GM21526 (cell line): ENCODE measurements around the gene MAP3K5.
"Not testable (repeated sequence)": the region's sequence is repeated elsewhere in the genome, so short reads cannot be mapped to it uniquely, and the experiment has no call there.

Experiments used
- ATAC-seq: cut with Tn5 transposase; IDR thresholded peaks from one replicate; pipeline ENCODE4 v1.9.1; 2021; ENCODE audit warnings: moderate library complexity; ENCODE audit not compliant: unreplicated experiment, low FRiP score

Gene MAP3K5

DNA sequence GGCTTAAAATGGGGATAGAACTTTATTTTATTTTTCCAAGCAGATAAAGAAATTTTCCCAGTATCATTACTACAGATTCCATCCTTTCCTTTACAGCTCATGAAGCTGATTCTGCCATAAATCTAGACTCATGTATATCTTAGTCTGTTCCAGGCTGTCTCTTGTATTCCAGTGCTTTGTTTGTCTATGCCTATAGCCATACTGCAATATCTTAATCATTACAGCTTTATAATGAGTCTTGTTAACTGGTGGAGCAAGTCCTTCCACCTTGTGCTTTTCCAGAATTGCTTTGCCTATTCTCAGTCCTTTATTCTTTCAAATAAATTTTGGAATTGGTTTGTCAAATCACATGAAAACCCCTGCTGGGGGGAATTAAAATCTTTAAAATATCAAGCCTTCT, 99.2 kb downstream of the MAP3K5 start:
- no peak for ATAC-seq

DNA sequence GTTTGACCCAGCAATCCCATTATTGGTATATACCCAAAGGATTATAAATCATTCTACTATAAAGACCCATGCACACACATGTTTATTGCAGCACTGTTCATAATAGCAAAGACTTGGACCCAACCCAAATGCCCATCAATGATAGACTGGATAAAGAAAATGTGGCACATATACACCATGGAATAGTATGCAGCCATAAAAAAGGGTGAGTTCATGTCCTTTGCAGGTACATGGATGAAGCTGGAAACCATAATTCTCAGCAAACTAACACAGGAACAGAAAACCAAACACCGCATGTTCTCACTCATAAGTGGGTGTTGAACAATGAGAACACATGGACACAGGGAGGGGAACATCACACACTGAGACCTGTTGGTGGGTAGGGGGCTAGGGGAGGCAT, 104.4 kb downstream of the MAP3K5 start:
- ATAC-seq = not testable (repeated sequence)

DNA sequence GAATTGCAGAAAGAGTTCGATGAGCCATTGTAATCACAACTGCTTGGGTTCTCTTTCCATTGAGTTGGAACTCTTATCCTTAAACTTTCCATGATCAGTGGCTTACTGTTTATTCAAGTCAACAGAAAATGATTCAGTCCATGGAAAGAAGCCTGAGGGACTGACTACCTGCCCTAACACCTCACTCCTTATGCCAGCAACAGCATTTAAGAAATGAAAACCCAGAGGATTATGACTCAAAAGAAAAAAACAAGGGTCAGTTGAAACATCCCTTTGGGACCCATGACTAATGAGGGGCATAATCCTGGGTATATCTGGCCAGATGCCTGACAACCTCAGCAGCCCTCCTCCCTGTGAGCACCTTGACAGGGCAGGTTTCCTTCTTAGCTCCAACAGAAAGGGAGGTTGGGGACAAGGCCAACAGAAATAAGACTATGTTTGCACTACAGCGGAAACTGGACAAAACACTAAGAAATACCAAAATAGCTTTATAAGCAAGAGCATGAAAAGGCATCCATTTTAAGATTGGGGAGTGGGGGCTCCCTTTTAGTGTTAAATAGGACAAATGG, 106.7 kb downstream of the MAP3K5 start:
- ATAC-seq = no peak

DNA sequence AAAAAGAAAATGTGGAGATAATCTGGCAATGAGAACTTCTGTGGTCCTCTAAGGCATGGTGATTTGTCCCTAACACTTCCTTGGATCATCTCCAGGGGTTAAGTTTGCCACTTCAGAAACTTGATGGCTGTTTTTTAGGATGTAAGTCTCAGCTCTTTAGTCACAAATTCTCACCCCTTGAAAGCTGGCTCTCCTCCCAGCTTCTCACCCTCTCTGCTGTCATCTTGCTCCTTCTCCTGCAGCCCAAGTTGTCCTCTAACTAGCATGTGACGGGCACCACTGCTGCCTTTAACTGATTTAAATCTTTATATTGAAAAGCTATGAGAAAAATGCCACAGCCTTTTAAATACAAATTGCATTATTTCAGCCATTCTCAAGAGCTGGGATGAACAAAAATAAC, 107.8 kb downstream of the MAP3K5 start:
- no peak for ATAC-seq

DNA sequence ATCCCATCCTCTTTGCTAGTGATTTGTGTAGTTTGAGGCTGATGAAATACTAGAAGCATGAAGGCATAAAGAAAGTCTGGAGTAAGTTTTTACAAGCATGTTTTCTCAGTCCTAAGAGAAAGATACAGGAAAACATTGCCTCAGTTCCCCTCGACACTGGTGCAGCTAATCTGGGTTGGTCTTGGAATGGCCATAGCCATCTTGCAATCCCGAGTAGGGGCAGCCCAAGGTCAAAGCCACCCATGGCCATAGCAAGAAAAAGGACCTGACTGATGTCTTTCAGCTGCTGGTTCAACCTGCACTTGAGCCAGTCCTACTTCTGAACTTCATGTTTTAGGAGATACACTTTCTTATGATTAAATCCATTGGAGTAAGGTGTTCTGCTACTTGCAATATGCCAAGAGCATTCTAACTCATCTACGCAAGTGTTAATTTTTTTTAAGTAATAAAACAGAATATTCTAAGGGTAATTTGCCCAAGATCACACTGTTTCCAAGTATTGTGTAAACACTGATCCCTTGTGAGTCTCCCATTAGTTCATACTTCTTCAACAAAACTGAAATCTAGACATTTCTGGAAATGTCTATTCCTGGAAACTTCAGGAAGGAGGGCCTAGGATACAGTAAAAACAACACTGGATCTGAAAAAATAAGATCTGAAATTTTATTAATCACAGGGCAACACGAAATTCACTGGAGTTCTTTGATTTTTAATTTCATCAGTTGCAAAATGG, 108.9 kb downstream of the MAP3K5 start:
- no peak for ATAC-seq

DNA sequence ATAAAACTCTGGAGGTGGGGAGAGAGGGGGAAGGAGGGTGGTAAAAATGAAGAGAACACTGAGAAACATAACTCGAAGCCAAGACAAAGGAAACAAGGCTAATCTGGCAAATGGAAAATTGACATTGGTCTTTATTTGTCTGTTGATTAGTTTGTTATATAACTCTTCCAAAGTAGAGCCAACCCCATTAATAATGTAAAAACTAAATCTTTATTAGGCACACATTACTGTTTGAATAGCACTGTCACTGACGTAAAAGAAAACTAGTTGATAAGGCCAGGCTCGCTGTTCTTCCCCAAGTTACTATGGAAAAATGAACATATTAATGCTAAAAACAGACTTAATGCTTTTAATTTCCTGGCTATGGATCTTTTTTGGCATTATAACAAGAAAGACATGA, 110.0 kb downstream of the MAP3K5 start:
- no peak for ATAC-seq

DNA sequence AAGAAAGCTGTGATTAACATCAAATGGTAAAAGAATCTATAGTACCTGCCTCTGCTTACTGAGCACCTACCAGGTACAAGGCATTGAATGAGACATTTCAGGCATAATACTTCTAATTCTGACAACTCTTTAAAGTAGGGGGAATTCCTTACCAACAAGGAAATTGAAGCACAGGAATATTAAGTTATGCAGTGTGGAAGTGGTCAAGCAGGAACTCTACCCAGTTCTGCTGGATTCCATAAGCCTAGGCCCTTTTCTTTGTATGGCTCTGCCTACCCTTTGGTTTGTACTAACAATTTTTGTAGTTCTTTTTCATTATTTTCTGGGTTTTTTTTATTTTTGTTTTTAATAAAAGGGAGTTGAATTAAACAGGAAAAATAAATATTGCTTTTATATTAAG, 114.5 kb downstream of the MAP3K5 start:
- no peak for ATAC-seq

DNA sequence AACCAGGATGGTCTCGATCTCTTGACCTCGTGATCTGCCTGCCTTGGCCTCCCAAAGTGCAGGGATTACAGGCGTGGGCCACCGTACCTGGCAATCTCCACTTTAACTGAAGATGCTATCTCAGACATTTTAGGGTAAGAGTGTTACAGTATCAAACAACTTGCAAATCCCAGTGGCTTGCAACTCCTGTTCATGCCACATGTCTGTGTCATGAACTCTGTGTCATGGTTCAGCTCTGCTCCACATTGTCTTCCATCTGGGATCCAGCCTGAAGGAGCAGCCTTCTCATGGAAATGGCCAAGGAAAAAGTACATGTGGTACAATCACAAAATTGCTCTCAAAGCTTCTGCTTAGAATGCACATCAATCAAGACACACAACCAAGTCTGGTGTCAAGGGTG, 114.9 kb downstream of the MAP3K5 start:
- ATAC-seq = no peak

DNA sequence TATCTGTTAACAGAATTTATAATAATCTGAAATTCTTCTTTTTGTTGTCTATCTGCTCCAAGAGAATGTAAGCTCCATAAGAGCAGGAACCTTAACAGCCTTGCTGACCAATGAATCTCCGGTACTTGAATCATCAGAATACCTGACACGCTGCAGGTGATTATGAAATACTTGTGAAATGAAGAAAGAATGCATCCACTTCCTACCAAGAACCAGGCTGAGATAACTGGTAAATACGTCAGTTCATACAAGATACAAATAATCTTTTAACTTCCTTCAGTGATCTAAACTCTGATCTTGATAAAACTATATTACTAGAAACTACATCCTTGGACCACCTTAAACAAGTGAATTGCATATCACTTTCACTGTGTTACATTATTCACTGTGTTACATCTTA, 116.2 kb downstream of the MAP3K5 start:
- no peak for ATAC-seq

DNA sequence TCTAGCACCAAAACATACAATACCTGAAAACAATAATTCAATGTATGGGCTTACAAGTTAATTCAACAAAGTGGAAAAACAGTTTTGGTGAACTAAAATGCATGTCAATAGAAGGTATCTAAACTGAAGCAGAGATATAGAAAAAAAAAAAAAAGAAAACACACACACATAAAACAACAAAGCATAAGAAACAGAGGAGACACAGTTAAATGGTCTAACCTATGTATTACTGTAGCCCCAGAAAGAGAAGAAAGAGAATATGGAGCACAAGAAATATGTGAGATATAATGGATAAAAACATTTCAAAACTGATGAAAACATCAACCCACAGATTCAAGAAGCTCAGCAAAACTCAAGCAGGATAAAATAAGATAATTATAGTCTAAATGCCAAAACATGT, 118.7 kb downstream of the MAP3K5 start:
- no peak for ATAC-seq

DNA sequence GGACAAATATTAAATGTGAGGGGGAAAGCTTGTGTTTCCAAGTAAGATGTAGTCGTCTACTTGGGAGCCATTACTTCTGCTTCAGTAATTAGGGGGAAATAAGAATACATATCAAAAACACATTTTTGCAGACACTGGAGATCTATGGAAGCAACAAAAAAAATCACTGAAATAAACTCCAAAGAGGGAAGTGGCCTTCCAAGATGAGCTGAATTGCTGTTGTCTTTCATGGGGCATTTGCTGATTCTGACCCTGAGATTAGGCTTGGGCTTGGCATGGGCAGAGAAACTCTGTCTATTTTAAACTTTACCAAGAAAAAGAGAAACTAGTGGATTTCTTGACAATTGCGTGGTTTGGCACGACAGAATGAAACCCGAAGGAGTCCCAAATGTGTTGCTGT, 120.1 kb downstream of the MAP3K5 start:
- no peak for ATAC-seq

DNA sequence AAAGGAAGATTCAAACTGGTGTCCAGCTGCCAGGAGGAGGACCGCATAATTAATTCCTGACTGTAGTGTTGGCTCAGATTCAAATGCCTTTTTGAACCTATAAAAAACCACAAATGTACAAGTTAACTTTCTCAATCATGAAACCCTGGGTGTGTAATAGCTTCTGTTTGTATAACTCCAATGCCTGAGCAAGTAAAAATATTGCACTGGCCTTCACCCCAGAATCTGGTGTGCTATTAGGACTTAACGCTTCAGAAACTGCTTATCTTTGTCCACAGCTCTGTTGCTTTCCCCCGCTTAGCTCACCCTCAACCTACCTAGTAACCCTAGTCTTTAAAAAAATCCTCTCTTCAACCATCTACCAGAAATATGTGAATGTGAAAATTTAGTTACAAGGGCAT, 123.0 kb downstream of the MAP3K5 start:
- no peak for ATAC-seq

DNA sequence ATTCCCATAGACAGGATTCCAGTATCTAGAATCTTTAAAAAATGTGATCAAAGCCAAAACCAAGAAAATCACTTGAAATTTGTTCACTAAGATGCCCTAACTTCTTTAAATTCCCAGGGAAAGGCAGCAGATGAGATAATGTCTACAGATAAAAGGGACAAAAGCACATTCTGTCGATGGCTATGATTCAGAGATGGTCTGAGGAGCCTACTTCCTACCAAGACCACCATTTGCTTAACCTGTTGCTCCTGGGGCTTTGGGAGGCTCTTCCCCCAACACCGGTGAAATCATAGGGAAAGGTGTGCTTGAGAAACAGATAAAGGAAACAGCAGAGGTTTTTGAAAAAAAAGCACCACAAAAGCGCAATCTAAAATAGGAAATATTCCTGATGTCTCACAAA, 123.7 kb downstream of the MAP3K5 start:
- no peak for ATAC-seq

DNA sequence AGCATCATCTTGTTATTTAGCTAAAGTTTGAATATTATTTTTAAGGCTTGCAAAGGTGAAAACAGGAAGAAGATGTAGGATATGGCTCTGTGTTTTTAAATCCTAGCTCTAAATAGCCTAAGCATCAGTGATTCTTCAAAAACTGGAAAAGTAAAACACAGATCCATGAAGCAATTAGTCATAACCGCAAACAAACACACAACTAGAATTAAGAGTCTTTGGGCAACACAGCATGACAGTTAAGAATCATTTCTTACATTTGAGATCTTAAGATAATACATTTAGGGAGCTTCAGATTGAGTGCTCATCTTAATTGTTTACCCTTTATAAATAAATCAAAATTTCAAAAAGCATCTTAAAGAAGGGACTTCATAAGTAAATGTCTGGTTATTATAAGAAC, 126.2 kb downstream of the MAP3K5 start:
- ATAC-seq = no peak

DNA sequence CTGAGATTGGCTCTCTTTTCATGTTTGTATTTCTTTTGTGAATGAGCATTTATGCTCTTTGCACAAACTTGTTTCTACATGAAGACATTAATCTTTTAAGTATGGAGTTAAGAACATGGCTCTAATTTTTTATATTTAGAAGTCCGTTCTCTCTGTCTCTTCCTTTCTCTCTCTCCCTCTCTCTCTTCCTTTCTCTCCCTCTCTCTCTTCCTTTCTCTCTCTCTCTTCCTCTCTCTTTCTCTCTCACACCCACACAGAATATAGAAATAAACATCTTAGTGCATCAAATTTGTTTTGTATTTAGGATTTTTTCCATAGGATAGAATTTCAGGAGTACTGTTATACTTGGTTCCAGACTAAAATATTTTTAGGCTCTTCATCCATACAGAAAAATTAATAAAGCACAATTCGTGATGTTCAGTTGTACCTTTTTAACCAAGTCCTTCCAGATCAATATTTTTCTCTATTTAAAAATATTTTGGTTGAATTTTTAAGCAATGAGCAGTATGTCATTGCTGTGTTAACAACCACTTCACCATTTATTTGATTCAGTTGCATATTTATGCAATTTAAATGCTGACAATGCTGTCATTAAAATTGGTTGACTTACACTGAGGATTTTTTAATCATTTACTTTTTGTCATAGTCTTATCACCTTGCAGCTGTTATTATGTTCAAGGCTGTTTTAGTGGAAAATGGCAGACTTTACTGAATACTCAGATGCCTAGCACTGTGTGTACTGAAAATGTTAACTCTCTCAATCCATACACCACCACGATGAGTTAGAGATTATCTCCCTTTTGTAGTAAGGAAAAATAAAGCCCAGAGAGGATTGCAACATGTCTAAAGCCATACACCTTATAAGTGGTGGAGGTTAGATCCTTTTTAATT, 129.7 kb downstream of the MAP3K5 start:
- no peak for ATAC-seq

DNA sequence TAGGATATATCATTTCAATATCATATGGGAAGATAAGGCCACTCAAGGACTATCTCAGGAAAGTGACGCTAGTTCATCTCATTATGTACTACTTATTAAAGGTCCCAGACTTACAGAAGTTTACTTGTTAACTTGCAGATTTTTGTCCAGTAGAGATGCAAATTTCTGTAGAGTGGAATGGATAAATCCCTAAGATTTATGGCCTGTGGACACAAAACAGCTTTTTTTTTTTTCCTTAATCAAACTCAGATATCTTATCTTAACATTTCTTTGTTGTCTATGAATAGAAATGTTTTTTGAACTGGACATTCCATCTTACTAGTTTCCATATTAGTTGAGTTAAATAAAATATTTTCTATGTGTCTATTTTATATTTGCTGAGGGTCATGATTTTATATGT, 131.6 kb downstream of the MAP3K5 start:
- ATAC-seq = no peak

DNA sequence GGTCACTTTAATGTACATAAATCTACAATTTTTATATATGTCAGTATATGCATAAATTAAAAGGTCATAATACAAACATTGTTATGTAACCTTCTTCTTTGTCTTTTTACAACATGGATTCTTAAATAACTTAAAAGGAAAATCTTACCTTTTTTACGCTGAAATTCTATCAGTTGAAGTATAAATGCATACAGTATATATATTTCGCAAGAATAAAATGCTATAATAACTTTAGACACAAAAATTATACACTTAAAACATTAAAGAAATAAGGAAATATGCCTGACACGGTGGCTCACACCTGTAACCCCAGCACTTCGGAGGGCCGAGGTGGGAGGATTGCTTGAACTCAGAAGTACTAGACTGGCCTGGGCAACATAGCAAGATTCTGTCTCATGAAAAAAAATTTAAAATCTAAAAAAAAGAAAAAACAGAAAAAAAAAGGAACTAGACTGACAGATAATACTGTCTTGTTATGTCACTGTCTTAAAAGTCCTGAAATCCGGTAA, 132.2 kb downstream of the MAP3K5 start:
- no peak for ATAC-seq

DNA sequence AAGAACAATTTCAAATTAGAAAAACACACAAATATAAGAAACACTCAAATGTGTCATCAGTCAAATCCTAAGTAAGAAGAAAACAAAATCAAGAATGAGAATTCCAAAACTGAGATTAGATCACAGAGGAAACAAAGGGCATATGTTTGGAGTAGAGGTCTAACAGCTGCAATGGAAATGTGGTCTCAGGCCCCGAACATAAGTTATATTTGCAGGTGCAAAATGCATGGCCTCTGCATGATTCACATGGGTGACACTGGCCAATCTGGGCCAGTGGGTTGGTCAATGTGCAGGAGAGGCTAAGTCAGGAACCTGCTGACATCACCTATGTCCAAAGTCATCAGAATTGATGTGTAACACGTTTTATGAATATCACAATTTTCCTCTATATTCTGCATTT, 133.6 kb downstream of the MAP3K5 start:
- no peak for ATAC-seq

DNA sequence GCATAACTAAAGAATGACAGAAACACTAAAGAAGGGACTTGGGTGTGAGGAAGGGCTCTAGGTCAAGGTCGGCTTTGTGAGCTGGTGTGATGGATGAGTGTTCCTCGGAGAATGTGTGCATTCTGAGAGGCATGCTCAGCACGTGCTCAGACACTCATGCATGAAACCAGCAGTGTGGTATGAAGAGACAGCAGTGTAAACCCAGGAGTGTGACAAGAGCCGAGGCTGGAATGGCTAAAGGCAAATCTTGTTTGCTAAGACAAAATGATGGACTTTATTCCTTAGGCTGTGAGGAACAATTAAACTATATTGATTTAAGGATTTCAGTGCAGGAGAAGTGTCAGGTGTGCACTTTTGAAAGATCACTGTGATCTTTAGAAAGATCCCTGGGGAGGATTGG, 134.6 kb downstream of the MAP3K5 start:
- ATAC-seq = no peak

DNA sequence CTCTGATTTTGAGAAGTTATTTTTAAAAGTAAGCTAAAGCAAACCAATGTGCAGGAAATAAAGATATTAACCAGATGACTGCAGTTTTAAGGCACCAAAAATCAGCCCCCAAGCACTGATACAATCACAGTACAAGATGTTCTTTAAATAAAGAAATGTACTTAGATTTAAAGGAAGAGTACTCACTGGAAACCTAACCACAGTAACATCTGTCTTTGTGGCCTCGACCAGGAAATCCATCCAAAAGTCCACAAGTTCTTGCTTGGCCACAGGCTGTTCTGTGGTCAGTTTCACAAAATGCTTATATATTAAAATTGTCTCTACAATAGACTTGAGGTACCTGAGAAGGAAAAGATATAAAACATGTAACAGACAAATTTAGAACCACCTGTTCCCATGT, 136.2 kb downstream of the MAP3K5 start:
- no peak for ATAC-seq

DNA sequence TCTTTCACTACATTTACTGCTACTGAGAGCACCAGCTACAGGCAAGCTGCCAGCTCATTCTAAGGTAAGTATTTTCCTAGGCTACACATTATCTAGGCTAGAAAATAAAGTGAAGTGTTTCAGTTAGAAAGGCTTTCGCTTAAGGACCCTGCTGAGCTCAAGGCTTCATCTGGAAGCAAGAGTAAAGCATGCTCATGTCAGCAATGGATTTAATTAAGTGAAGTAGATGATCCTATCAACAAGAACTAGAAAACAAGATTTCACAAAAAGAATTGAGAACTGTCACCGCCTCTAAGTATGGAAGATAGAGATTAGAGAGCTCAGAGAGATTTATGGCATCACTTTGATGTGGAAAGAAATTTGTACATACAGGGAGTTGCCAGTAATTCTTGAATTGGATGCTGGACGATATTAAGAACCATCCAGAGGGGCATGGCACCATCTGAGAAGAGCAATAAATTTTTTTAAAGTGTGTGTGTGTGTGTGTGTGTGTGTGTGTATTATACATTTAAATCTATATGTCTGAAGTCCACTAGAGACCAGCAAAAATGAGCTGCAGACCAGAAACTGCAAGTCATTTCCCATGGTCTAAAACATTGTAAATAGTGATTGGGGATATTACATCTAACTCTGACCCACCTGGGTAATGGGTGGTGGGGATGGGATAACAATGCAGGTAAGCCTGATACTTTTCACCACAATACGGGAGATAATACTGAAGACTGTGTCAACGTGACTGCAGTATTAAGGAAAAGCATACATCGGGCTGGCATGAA, 136.8 kb downstream of the MAP3K5 start:
- no peak for ATAC-seq
